ENCODE measurements around the gene EFEMP1. TPM values are rescaled to one million over a fixed set of nuclear protein-coding genes. Genes with fewer than 3 reads are reported as not detected.

Gene EFEMP1
- total and polyA plus RNA-seq, 8 donors: 101 to 346 (median 151) TPM

DNA sequence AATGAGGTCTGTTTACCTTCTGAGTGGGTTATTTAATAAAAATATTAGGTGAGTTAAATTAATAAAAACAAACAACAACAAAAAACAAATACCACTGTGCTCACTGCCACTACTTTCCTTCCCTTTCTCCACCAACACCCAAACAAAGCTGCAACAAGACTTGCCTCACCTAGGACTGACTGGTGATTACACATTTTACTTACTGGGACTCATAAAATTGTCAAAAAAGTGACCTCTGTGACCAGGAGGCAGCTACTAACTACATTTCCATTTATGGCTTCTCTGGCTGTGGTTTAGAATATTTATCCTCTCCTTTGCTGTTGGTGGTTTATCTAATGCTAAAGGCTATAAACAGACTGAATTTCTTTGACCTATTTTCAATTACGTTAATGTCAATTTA, 39.8 kb downstream of the EFEMP1 start:
- peaks cover 3 to 29% of the 10 kb centered on the region in 2 donors for H3K4me1 ChIP-seq
- no peak for TF ChIP-seq CTCF (IDR thresholded peaks at IDR 0.05)
- ATAC-seq: no peak

DNA sequence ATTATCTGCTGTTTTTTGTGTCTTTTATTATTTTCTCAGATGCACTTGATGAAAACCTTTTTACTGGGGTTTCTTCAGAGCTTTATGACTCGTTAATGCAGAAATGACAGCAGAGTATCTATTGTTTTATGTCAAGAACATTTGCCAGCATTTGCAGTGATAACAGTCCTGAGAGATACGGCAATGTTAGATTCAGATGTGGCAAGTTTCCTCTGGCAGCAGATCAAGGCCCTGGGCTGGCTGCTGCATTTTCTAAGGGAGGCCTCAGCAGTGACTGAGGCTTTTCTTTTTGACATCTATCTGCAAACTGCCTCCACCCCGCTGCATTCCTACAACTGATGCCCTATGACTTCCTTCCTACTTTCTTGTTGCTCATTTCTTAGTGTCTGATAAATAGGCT, 40.2 kb downstream of the EFEMP1 start:
- Histone ChIP-seq H3K4me1 (peaks cover 0 to 29% of the 10 kb centered on the region in 2 donors), H3K27ac (no peak overlapping the region), H3K4me3 (no peak overlapping the region), H3K36me3 (peaks cover 0 to 6% of the 10 kb centered on the region in 2 donors), H3K27me3 (no peaks in the 10 kb centered on the region), H3K9me3 (no peaks in the 10 kb centered on the region)
- no peak for TF ChIP-seq CTCF (IDR thresholded peaks at IDR 0.05)
- no peak for DNase-seq
- intact Hi-C loops (cut with DNase I): no loop called here
- ATAC-seq: no peak

More for the DNA sequence above, 39.8 kb downstream of the EFEMP1 start:
- Histone ChIP-seq H3K36me3 (peaks cover 0 to 6% of the 10 kb centered on the region in 2 donors), H3K4me3 (no peak overlapping the region), H3K9me3 (no peaks in the 10 kb centered on the region), H3K27me3 (no peaks in the 10 kb centered on the region), H3K27ac (no peak overlapping the region)
- no peak for DNase-seq
- intact Hi-C loops (cut with DNase I): no loop called here

DNA sequence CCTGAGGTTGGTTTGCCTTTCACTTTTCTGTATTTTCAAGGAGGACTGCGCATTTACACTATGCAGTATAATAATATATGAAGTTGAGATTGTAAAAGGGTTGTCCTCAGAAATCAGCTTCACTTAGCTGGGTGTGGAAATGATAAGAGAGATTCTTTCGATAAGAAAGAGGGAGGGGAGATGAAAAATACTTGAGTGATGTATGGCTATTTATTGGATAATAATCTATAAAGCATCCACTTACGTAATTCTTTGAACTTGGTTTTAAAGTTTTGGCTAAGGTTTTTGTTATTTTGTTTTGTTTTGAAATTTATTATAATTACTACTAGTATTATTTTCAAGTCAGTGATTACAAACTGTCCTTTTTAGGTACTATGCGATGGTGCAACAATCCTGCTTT, 40.6 kb downstream of the EFEMP1 start:
- DNase-seq (no peak), ATAC-seq (no peak)
- no peaks in the 10 kb centered on the region for H3K27me3 ChIP-seq
- H3K4me3 ChIP-seq: no peak overlapping the region
- peaks cover 0 to 6% of the 10 kb centered on the region in 2 donors for H3K36me3 ChIP-seq
- H3K27ac ChIP-seq: no peak overlapping the region
- no peak for TF ChIP-seq CTCF (IDR thresholded peaks at IDR 0.05)
- peaks cover 0 to 29% of the 10 kb centered on the region in 2 donors for H3K4me1 ChIP-seq
- intact Hi-C loops (cut with DNase I): no loop called here
- no peaks in the 10 kb centered on the region for H3K9me3 ChIP-seq

DNA sequence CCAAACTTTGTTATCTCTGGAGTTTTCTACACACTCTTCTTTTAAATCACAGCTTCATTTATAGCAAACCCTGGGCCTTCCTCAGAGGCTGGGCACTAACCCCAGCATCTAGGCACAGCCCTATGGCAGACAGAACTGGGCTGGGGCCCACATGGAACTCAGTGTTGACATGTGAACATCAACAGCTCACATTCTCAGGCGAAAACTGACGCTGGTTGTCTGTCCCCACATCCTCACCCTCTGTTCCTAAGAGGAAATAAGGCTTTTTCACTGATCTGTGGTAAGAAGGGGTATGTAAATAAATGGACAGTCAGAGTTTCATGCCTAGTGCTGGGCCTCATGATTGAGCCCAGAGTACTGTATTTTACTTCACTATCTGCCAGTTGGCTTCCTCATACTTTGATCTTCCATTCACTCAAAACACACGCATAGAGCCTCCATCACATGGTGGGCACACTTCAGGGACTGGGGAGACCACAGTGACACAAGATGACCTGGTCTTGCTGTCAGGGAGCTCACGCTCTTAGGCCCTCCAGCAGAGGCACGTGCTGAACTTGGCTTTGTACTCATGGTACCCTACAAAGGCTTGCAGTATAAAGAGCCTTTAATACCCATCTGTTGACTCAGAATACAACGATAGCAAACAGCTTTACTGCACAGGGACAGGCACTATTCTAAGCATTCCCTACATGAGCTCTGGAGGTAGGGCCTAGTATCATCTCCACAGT, 43.0 kb downstream of the EFEMP1 start:
- ATAC-seq: peak; percentile 7
- DNase-seq: peak in 1 of 4 donors; percentile 22
- H3K4me1 ChIP-seq: peaks cover 0 to 16% of the 10 kb centered on the region in 2 donors

More for the DNA sequence above, 43.0 kb downstream of the EFEMP1 start:
- Histone ChIP-seq H3K4me3 (no peak overlapping the region), H3K27ac (peak overlapping the region in 1 of 2 donors; percentile 29), H3K27me3 (no peaks in the 10 kb centered on the region), H3K36me3 (peaks cover 0 to 9% of the 10 kb centered on the region in 2 donors), H3K9me3 (no peaks in the 10 kb centered on the region)
- TF ChIP-seq CTCF (IDR thresholded peaks at IDR 0.05): no peak
- intact Hi-C loops (cut with DNase I): no loop called here

All from left lung (tissue), 10 donors.